Esophagus squamous epithelium (tissue), 5 donors: Measurements from ENCODE around the gene CD8B2. TPM values are rescaled to one million over a fixed set of nuclear protein-coding genes. Genes with fewer than 3 reads are reported as not detected.
"Not testable (repeated sequence)": the region's sequence is repeated elsewhere in the genome, so short reads cannot be mapped to it uniquely, and the experiment has no call there.

ENCODE experiments used
- DNase-seq: peaks from one replicate; lab custom pipeline; 2025; lab: John Stamatoyannopoulos, UW
- H3K27ac ChIP-seq, 4 donors: fragments of 200-600 bp; sonication (generic); one replicate each; pipeline ENCODE4 v1.5.1; 2016 to 2019; ENCODE audit warnings: mild to moderate bottlenecking in 1 of 4
- H3K27me3 ChIP-seq, 4 donors: fragments of 200-600 bp; sonication (generic); 1 replicate in 3 of 4; 2 replicates in 1 of 4; pipeline versions ENCODE4 v1.5.1 to v1.6.0; 2017 to 2021; ENCODE audit warnings: antibody characterized with exemption in 1 of 4
- H3K36me3 ChIP-seq, 3 donors: fragments of 200-600 bp; sonication (generic); one replicate each; pipeline ENCODE4 v1.5.1; 2016 to 2019
- H3K4me1 ChIP-seq, 3 donors: fragments of 200-600 bp; sonication (generic); one replicate each; pipeline ENCODE4 v1.5.1; 2017 to 2019
- H3K4me3 ChIP-seq, 4 donors: fragments of 200-600 bp; sonication (generic); 1 replicate in 3 of 4; 2 replicates in 1 of 4; pipeline ENCODE4 v1.5.1; 2016 to 2019; ENCODE audit warnings: mild to moderate bottlenecking in 2 of 4, moderate library complexity in 1 of 4
- H3K9me3 ChIP-seq, 3 donors: fragments of 200-600 bp; sonication (generic); one replicate each; pipeline ENCODE4 v1.5.1; 2016 to 2019
- WGBS, 2 donors: methylation state at CpG; one replicate each; pipeline ENCODE4 v1.1.5; 2018; 5-methylcytosine and 5-hydroxymethylcytosine counted together
- intact Hi-C: fragments of 100-400 bp; cut with DNase I; formaldehyde crosslinking; loops from one replicate; pipeline ENCODE4 v1.15.0; 2022
- total RNA-seq, 4 donors: library from RNA; depleted of rRNA; stranded (reverse); fragments of >200 nt; gene quantifications; one replicate each; pipeline ENCODE4 v1.1.0, GENCODE V29; 2016
- donor health status: DM: yes; HTN: yes; CAD: no.

CD8B2 gene
- total RNA-seq, 4 donors from 2014 or later = 0.19 to 0.23 TPM; not detected in 2

GRCh38 chr2:106492913-106493312 is 5.7 kb downstream of the CD8B2 start:
- DNase-seq, H3K36me3 ChIP-seq, H3K9me3 ChIP-seq, H3K4me1 ChIP-seq, H3K4me3 ChIP-seq, H3K27ac ChIP-seq, intact Hi-C loops, H3K27me3 ChIP-seq: not testable (repeated sequence)
- 37 to 44% methylated on average over 3 to 6 of the region's 6 CpGs for WGBS, 2 donors

- DNase-seq, H3K4me1 ChIP-seq, H3K36me3 ChIP-seq, intact Hi-C loops, H3K27me3 ChIP-seq, H3K4me3 ChIP-seq, H3K9me3 ChIP-seq, H3K27ac ChIP-seq: not testable (repeated sequence)
- WGBS, 2 donors = no CpG with 5 or more reads among the region's 1 CpG
These were observed 11.4 kb downstream of the CD8B2 start for GRCh38 chr2:106498549-106498948.

GRCh38 chr2:106500350-106500749 is 13.2 kb downstream of the CD8B2 start:
- H3K4me1 ChIP-seq, intact Hi-C loops, H3K27ac ChIP-seq, H3K9me3 ChIP-seq, H3K27me3 ChIP-seq, H3K36me3 ChIP-seq, DNase-seq, H3K4me3 ChIP-seq: not testable (repeated sequence)
- 92 to 93% methylated on average over 5 to 6 of the region's 7 CpGs for WGBS, 2 donors

GRCh38 chr2:106502351-106502750 is 15.2 kb downstream of the CD8B2 start:
- H3K4me3 ChIP-seq, H3K36me3 ChIP-seq, H3K9me3 ChIP-seq, H3K27ac ChIP-seq, intact Hi-C loops, H3K27me3 ChIP-seq, H3K4me1 ChIP-seq, DNase-seq: not testable (repeated sequence)
- WGBS, 2 donors = 80 to 89% methylated on average over 7 of the region's 8 CpGs

- H3K4me1 ChIP-seq, H3K27ac ChIP-seq, H3K9me3 ChIP-seq, H3K36me3 ChIP-seq, H3K27me3 ChIP-seq, H3K4me3 ChIP-seq, DNase-seq, intact Hi-C loops: not testable (repeated sequence)
- 80% methylated on average over 1 to 3 of the region's 11 CpGs for WGBS, 2 donors
These were observed 17.0 kb downstream of the CD8B2 start for GRCh38 chr2:106504192-106504591.

- DNase-seq, H3K36me3 ChIP-seq, intact Hi-C loops, H3K27ac ChIP-seq, H3K4me1 ChIP-seq, H3K4me3 ChIP-seq, H3K9me3 ChIP-seq, H3K27me3 ChIP-seq: not testable (repeated sequence)
- WGBS, 2 donors = 93% methylated on average over 3 of the region's 4 CpGs
These were observed 17.6 kb downstream of the CD8B2 start for GRCh38 chr2:106504787-106505186.

GRCh38 chr2:106506002-106506687 is 19.0 kb downstream of the CD8B2 start:
- H3K27ac ChIP-seq, H3K9me3 ChIP-seq, H3K27me3 ChIP-seq, H3K4me3 ChIP-seq, H3K36me3 ChIP-seq, intact Hi-C loops, H3K4me1 ChIP-seq, DNase-seq: not testable (repeated sequence)
- WGBS, 2 donors = 63 to 83% methylated on average over 4 to 5 of the region's 9 CpGs

GRCh38 chr2:106508660-106509373 is 21.7 kb downstream of the CD8B2 start:
- H3K9me3 ChIP-seq, H3K36me3 ChIP-seq, intact Hi-C loops, DNase-seq, H3K27me3 ChIP-seq, H3K27ac ChIP-seq, H3K4me3 ChIP-seq: not testable (repeated sequence)
- 69% methylated on average over 3 to 4 of the region's 11 CpGs for whole genome bisulfite sequencing, 2 donors
- H3K4me1 ChIP-seq = peaks cover 4 to 18% (median 8%) of the 10 kb centered on the region in 3 donors

GRCh38 chr2:106509374-106509770 is 22.2 kb downstream of the CD8B2 start:
- H3K27me3 ChIP-seq, H3K4me3 ChIP-seq, intact Hi-C loops, H3K9me3 ChIP-seq, H3K36me3 ChIP-seq, DNase-seq, H3K27ac ChIP-seq: not testable (repeated sequence)
- H3K4me1 ChIP-seq = peaks cover 4 to 18% (median 8%) of the 10 kb centered on the region in 3 donors
- WGBS, 2 donors = no CpG with 5 or more reads among the region's 6 CpGs

- DNase-seq, H3K36me3 ChIP-seq, intact Hi-C loops, H3K27me3 ChIP-seq, H3K4me3 ChIP-seq, H3K9me3 ChIP-seq: not testable (repeated sequence)
- 57 to 61% methylated on average over 4 of the region's 4 CpGs for WGBS, 2 donors
- H3K4me1 ChIP-seq = peaks cover 4 to 21% (median 8%) of the 10 kb centered on the region in 3 donors
- peak overlapping the region in 2 of 4 donors; percentile 81 to 83 for H3K27ac ChIP-seq
These were observed 23.6 kb downstream of the CD8B2 start for GRCh38 chr2:106510791-106511190.

- Histone ChIP-seq H3K27ac (peak overlapping the region; percentile 72 to 83 (median 78)), H3K4me3 (peak overlapping the region in 3 of 4 donors; percentile 17 to 41 (median 24)), H3K4me1 (peaks cover 4 to 21% (median 8%) of the 10 kb centered on the region in 3 donors)
- DNase-seq, intact Hi-C loops, H3K27me3 ChIP-seq, H3K36me3 ChIP-seq, H3K9me3 ChIP-seq: not testable (repeated sequence)
- WGBS, 2 donors = 0% methylated on average over 1 to 4 of the region's 16 CpGs
These were observed 24.3 kb downstream of the CD8B2 start for GRCh38 chr2:106511476-106511901.

GRCh38 chr2:106511934-106512333 is 24.8 kb downstream of the CD8B2 start:
- intact Hi-C loops, H3K9me3 ChIP-seq, H3K36me3 ChIP-seq, H3K27me3 ChIP-seq, DNase-seq: not testable (repeated sequence)
- H3K4me3 ChIP-seq = peak overlapping the region in 3 of 4 donors; percentile 17 to 41 (median 24)
- peak overlapping the region; percentile 72 to 83 (median 78) for H3K27ac ChIP-seq
- 44 to 63% methylated on average over 7 of the region's 7 CpGs for WGBS, 2 donors
- H3K4me1 ChIP-seq = peaks cover 4 to 21% (median 8%) of the 10 kb centered on the region in 3 donors

GRCh38 chr2:106513391-106513790 is 26.2 kb downstream of the CD8B2 start:
- H3K27ac ChIP-seq, H3K9me3 ChIP-seq, H3K27me3 ChIP-seq, H3K36me3 ChIP-seq, intact Hi-C loops, H3K4me3 ChIP-seq, DNase-seq: not testable (repeated sequence)
- no CpG with 5 or more reads among the region's 5 CpGs for WGBS, 2 donors
- peaks cover 4 to 21% (median 8%) of the 10 kb centered on the region in 3 donors for H3K4me1 ChIP-seq
